Kidney (tissue), 14 donors: ENCODE results near the gene ABCA4. TPM values are rescaled to one million over a fixed set of nuclear protein-coding genes. Genes with fewer than 3 reads are reported as not detected.

Experiments used
- DNase-seq, 5 donors: peaks; one replicate each; pipeline ENCODE4 v3.0.0-alpha.2; 2013 to 2020
- FAIRE-seq: peaks from 2 replicates; lab custom pipeline; 2012; peaks lifted over from hg19 to GRCh38; lab: Jason Lieb, UNC
- H3K27ac ChIP-seq, 2 donors: one replicate each; pipeline ENCODE4 v1.7.0; 2013; ENCODE audit warnings: low read depth in 2 of 2, low read length in 2 of 2, inconsistent platforms in 1 of 2
- H3K27me3 ChIP-seq: one replicate; pipeline ENCODE4 v1.7.1; 2013; ENCODE audit warnings: low read length, inconsistent platforms; ENCODE audit not compliant: control insufficient read depth, insufficient read depth
- H3K36me3 ChIP-seq, 3 donors: one replicate each; pipeline versions ENCODE4 v1.7.0 to v1.7.1; 2013; ENCODE audit warnings: low read length in 3 of 3, control low read depth in 1 of 3, inconsistent platforms in 1 of 3; ENCODE audit not compliant: insufficient read depth in 3 of 3, control insufficient read depth in 2 of 3
- H3K4me1 ChIP-seq, 3 donors: one replicate each; pipeline versions ENCODE4 v1.7.0 to v1.7.1; 2013; ENCODE audit warnings: low read length in 3 of 3, inconsistent platforms in 1 of 3, low read depth in 1 of 3; ENCODE audit not compliant: control insufficient read depth in 2 of 3, insufficient read depth in 2 of 3
- H3K4me3 ChIP-seq, 3 donors: one replicate each; pipeline versions ENCODE4 v1.7.0 to v1.8.1; 2013; ENCODE audit warnings: low read length in 3 of 3, control low read depth in 1 of 3, inconsistent platforms in 1 of 3
- H3K9ac ChIP-seq, 3 donors: one replicate each; pipeline versions ENCODE4 v1.7.0 to v1.7.1; 2013; ENCODE audit warnings: low read length in 3 of 3, control low read depth in 1 of 3, inconsistent platforms in 1 of 3
- H3K9me3 ChIP-seq, 3 donors: one replicate each; pipeline versions ENCODE4 v1.7.0 to v1.7.1; 2013; ENCODE audit warnings: low read length in 3 of 3, control low read depth in 1 of 3, inconsistent platforms in 1 of 3; ENCODE audit not compliant: control insufficient read depth in 2 of 3, insufficient read depth in 1 of 3
- intact Hi-C: fragments of 100-400 bp; cut with DNase I; formaldehyde crosslinking; loops from one replicate; pipeline ENCODE4 v1.11.1; 2022
- polyA plus RNA-seq: library from polyadenylated mRNA; stranded (reverse); fragments of 350-450 nt; fragmentation: Illumina TruSeq; extraction: RNeasy Lipid Tissue Mini Kit (QIAGEN cat#74804); gene quantifications from one replicate; pipeline ENCODE4 v1.2.3, GENCODE V29; 2014; ENCODE audit warnings: low read depth, low replicate concordance; ENCODE audit not compliant: insufficient read depth
- total RNA-seq: library from RNA; stranded (reverse); fragmentation: NEBNext Ultra II Directional; extraction: Animal tissue kit (Norgen Biotek cat#: 25700); gene quantifications from one replicate; pipeline ENCODE4 v1.2.1, GENCODE V29; 2021
- TF ChIP-seq, protein P1 (sequence below): IDR thresholded peaks from 3 replicates; pipeline ENCODE4 v1.5.1; 2012; ENCODE audit warnings: mild to moderate bottlenecking, moderate library complexity, borderline replicate concordance; ENCODE audit not compliant: insufficient read depth; ENCODE audit errors: extremely low read depth
- donor health status: control.
- donor health status: control.
- donor health status: control.
- donor health status: control.
- donor health status: control.
- donor health status: DM: yes; HTN: yes; CAD: no.
- donor health status: Normal renal cell carcinoma (clear cell type).

ABCA4 gene
- total and polyA plus RNA-seq, 2 donors from 2014 or later: 1.5 to 2.1 TPM

DNA sequence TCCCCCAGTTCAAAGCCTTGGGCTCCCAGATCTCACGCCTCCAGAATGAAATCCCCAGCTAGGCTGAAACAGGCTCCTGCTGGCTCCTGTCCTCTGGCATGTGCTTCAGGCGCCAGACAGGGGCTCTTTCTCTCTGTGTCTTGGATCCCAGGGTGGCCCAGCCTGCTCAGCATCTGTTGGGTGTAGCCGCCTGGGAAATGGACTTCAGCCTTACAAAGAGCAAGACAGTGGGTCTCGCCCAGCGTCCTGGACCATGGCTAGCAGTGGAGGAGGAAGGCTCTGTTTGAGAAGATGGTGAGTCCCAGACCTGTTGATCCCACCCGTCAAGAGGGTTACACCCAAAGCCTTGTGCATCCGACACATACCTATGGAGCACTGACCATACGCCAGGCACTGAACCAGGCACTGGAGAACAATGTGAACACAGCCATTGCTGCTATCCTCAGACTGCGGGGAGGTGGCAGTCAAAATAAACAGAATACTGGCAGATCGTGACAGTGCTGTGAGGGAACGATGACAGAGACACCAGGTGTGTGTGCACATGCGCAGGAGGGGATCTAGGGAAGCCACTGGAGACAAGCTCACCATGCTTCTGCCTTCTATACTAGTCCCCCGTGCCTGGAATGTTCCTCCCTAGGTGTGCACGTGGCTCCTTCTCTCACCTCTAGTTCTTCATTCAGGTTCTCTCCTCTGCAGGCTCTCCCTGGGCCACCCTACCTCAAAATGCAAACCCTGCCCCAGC, 118.7 kb downstream of the ABCA4 start:
- intact Hi-C loops: no loop called here
- H3K9me3 ChIP-seq: no peaks in the 10 kb centered on the region
- H3K9ac ChIP-seq: no peak overlapping the region
- no peaks in the 10 kb centered on the region for H3K4me1 ChIP-seq
- H3K27me3 ChIP-seq: no peaks in the 10 kb centered on the region
- FAIRE-seq: no peak
- no peak overlapping the region for H3K4me3 ChIP-seq
- no peak for DNase-seq
- TF ChIP-seq, protein P1, sequence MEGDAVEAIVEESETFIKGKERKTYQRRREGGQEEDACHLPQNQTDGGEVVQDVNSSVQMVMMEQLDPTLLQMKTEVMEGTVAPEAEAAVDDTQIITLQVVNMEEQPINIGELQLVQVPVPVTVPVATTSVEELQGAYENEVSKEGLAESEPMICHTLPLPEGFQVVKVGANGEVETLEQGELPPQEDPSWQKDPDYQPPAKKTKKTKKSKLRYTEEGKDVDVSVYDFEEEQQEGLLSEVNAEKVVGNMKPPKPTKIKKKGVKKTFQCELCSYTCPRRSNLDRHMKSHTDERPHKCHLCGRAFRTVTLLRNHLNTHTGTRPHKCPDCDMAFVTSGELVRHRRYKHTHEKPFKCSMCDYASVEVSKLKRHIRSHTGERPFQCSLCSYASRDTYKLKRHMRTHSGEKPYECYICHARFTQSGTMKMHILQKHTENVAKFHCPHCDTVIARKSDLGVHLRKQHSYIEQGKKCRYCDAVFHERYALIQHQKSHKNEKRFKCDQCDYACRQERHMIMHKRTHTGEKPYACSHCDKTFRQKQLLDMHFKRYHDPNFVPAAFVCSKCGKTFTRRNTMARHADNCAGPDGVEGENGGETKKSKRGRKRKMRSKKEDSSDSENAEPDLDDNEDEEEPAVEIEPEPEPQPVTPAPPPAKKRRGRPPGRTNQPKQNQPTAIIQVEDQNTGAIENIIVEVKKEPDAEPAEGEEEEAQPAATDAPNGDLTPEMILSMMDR: no peak
- no peak overlapping the region for H3K27ac ChIP-seq
- no peaks in the 10 kb centered on the region for H3K36me3 ChIP-seq

DNA sequence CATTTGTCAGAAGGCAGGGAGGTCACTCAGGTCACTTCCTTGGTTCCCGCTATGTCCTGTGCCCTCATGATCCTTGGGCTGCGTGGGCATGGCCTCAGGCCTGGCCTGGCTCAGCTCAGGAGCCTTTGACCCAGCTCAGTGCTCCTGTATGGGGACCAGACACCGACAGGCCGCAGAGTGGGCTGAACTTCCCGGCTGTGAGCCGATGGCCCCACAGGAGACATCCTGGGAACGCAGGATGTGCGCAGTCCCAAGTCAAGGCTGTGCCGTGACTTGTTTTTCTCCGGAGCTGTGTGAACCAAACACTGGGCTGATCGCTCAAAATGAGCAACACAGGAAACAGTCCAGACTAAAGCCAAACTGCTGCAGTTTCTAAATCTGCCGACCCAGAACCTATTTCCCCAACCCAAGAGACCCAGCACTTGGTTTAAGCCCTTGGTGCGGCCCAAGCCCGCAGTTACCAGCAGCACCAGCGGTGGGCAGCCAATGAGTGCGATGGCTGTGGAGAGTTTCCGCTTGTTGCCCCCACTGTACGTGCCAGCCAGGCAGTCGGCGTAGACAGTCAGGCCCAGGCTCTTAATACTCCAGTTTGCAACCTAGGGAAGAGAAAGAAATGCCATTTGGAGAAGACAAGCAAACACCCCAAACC, 119.4 kb downstream of the ABCA4 start:
- Histone ChIP-seq H3K4me1 (no peaks in the 10 kb centered on the region), H3K9me3 (no peaks in the 10 kb centered on the region), H3K27ac (no peak overlapping the region), H3K36me3 (no peaks in the 10 kb centered on the region), H3K27me3 (no peaks in the 10 kb centered on the region), H3K4me3 (no peak overlapping the region), H3K9ac (no peak overlapping the region)
- intact Hi-C loops: no loop called here
- TF ChIP-seq, protein P1: no peak
- DNase-seq: no peak
- FAIRE-seq: no peak

DNA sequence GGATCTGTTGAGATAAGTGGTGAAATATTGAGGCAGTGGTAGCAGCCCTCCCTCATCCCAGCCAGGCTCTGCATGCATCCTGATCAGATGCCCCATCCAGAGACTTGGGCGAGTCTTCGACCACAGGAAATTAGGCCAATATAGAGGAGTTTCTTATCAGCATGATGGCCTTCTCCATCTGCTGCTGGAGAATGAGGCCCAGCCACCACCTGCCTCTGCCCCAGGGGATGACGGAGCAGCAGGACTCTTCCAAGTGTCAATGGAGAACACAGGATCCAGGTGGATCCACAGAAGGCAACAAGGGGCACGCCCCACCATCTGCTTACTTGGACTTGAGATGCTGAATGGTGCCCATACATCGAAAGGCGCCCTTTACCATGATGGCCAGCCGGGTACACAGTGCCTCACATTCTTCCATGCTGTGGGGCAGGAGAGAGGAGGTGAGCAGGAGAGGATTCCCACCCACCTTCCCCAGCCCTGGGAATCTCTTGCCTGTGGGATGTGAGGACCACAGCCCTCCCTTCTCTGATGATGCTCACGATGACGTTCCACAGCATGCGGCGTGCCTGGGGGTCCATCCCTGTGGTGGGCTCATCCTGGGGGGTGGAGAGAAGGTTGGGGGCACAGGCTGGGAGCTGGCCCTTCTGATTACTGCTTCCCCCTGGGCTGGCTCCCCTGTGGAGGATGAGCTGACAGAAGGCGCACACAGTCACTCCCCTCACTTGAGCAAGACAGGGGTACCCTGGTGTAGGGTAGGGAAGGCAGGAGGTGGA, 120.3 kb downstream of the ABCA4 start:
- DNase-seq (no peak), FAIRE-seq (no peak)
- no peak overlapping the region for H3K9ac ChIP-seq
- H3K27ac ChIP-seq: no peak overlapping the region
- intact Hi-C loops: no loop called here
- H3K4me1 ChIP-seq: no peaks in the 10 kb centered on the region
- no peaks in the 10 kb centered on the region for H3K36me3 ChIP-seq
- TF ChIP-seq, protein P1: no peak
- H3K27me3 ChIP-seq: no peaks in the 10 kb centered on the region
- H3K4me3 ChIP-seq: no peak overlapping the region
- H3K9me3 ChIP-seq: no peaks in the 10 kb centered on the region
